Endothelial cell of umbilical vein (primary cell): ENCODE results near the gene USP35. TPM values are rescaled to one million over a fixed set of nuclear protein-coding genes. Genes with fewer than 3 reads are reported as not detected.

Experiments
- BruUV-seq: library from RNA; stranded (reverse); fragments of 400-500 nt; replicated peaks from 2 replicates; lab custom pipeline; 2021; lab: Mats Ljungman, UMichigan
- CTCF ChIA-PET: fragments of 300-600, 350-600 bp; sonication (Branson Sonifier 250); formaldehyde crosslinking; loops from one replicate; lab custom pipeline; 2021; ENCODE audit warnings: antibody characterized with exemption, inconsistent platforms; lab: Charles Lee
- POLR2A ChIA-PET: fragments of 300-600, 350-600 bp; sonication (Branson Sonifier 250); formaldehyde crosslinking; loops from one replicate; lab custom pipeline; 2021; ENCODE audit warnings: antibody characterized with exemption, inconsistent platforms; lab: Charles Lee
- DNase-seq: peaks from one replicate; pipeline ENCODE4 v3.0.0-alpha.2; 2011; ENCODE audit warnings: low read depth, low spot score
- FAIRE-seq: peaks from 2 replicates; lab custom pipeline; 2011; peaks lifted over from hg19 to GRCh38; lab: Jason Lieb, UNC
- H2AFZ ChIP-seq: 2 replicates; pipeline ENCODE4 v1.6.0; 2012; ENCODE audit warnings: low read depth, low read length, control low read depth, inconsistent platforms
- H3K27ac ChIP-seq: 2 replicates; pipeline ENCODE4 v1.5.1; 2011; ENCODE audit warnings: low read depth, mild to moderate bottlenecking, control low read depth, low read length, moderate library complexity; ENCODE audit not compliant: insufficient read depth
- H3K27me3 ChIP-seq, 2 experiments: 2 replicates each; pipeline versions ENCODE4 v1.6.0 to v1.6.1; 2011; ENCODE audit warnings: low read length in 2 of 2, mixed read lengths in 1 of 2; ENCODE audit not compliant: control insufficient read depth in 2 of 2, insufficient read depth in 2 of 2
- H3K36me3 ChIP-seq, 2 experiments: 2 replicates in 1 of 2; 3 replicates in 1 of 2; pipeline ENCODE4 v1.5.1; 2011; ENCODE audit warnings: low read length in 2 of 2, mild to moderate bottlenecking in 1 of 2, moderate library complexity in 1 of 2; ENCODE audit not compliant: control insufficient read depth in 2 of 2, insufficient read depth in 2 of 2; ENCODE audit errors: extremely low read depth in 1 of 2
- H3K4me1 ChIP-seq: 3 replicates; pipeline ENCODE4 v1.5.1; 2011; ENCODE audit warnings: mild to moderate bottlenecking, low read length; ENCODE audit not compliant: control insufficient read depth, insufficient read depth; ENCODE audit errors: extremely low read depth
- H3K4me2 ChIP-seq: 2 replicates; pipeline ENCODE4 v1.6.1; 2011; ENCODE audit warnings: low read length, control low read depth, mixed read lengths; ENCODE audit not compliant: insufficient read depth
- H3K4me3 ChIP-seq, 3 experiments: fragments of 200-600 bp in 1 of 3; sonication (generic), shearing (Covaris generic) in 1 of 3; replicated peaks in 1 of 3; 2 replicates each; pipeline ENCODE4 v1.5.1; 2011 to 2016; ENCODE audit warnings: control low read depth in 3 of 3, low read length in 3 of 3, mild to moderate bottlenecking in 2 of 3, inconsistent platforms in 1 of 3, low read depth in 1 of 3, moderate library complexity in 1 of 3; ENCODE audit not compliant: insufficient read depth in 1 of 3
- H3K79me2 ChIP-seq: 2 replicates; pipeline ENCODE4 v1.6.0; 2012; ENCODE audit warnings: low read length, inconsistent platforms; ENCODE audit not compliant: control insufficient read depth, insufficient read depth
- H3K9ac ChIP-seq: replicated peaks from 2 replicates; pipeline ENCODE3; 2011; ENCODE audit warnings: low read length, control low read depth; ENCODE audit not compliant: insufficient read depth; ENCODE audit errors: extremely low read depth
- H3K9me1 ChIP-seq: replicated peaks from 3 replicates; pipeline ENCODE4 v1.6.0; 2011; ENCODE audit warnings: mild to moderate bottlenecking, low read length; ENCODE audit not compliant: control insufficient read depth, insufficient read depth; ENCODE audit errors: extremely low read depth
- H3K9me3 ChIP-seq: replicated peaks from 2 replicates; pipeline ENCODE4 v1.5.1; 2012; ENCODE audit warnings: low read length, inconsistent platforms; ENCODE audit not compliant: control insufficient read depth, insufficient read depth
- H4K20me1 ChIP-seq: replicated peaks from 2 replicates; pipeline ENCODE3; 2011; ENCODE audit warnings: mild to moderate bottlenecking, low read length; ENCODE audit not compliant: control insufficient read depth, insufficient read depth; ENCODE audit errors: extremely low read depth
- CTCF ChIP-seq, 2 donors: IDR thresholded peaks; 1 replicate in 1 of 2; 2 replicates in 1 of 2; pipeline ENCODE4 v1.5.1; 2011; ENCODE audit warnings: low read length in 2 of 2, mild to moderate bottlenecking in 2 of 2, moderate library complexity in 2 of 2, control low read depth in 1 of 2, inconsistent platforms in 1 of 2, low read depth in 1 of 2; ENCODE audit not compliant: insufficient read depth in 1 of 2; ENCODE audit errors: extremely low read depth in 1 of 2
- EZH2 ChIP-seq: IDR thresholded peaks from 2 replicates; pipeline ENCODE4 v1.6.1; 2012; ENCODE audit warnings: borderline replicate concordance, low read depth, mild to moderate bottlenecking, moderate library complexity, low read length, inconsistent platforms; ENCODE audit not compliant: severe bottlenecking
- GATA2 ChIP-seq: IDR thresholded peaks from 2 replicates; pipeline ENCODE4 v1.7.0; 2011; ENCODE audit warnings: low read depth, mild to moderate bottlenecking, moderate library complexity, mixed read lengths, low read length; ENCODE audit not compliant: insufficient read length, insufficient read depth
- JUN ChIP-seq: IDR thresholded peaks from 2 replicates; pipeline ENCODE4 v1.6.1; 2011; ENCODE audit warnings: borderline replicate concordance, low read depth; ENCODE audit not compliant: insufficient read length, insufficient read depth
- MAX ChIP-seq: IDR thresholded peaks from 2 replicates; pipeline ENCODE4 v1.6.1; 2011; ENCODE audit not compliant: insufficient read depth, insufficient read length
- POLR2A ChIP-seq: IDR thresholded peaks from 2 replicates; pipeline ENCODE4 v1.6.1; 2012; ENCODE audit warnings: low read depth, mild to moderate bottlenecking, control low read depth, low read length
- dilution Hi-C: fragments of 300-500 bp; cut with MboI; formaldehyde crosslinking; loops from one replicate; pipeline ENCODE4 v1.15.0; 2019; ENCODE audit warnings: low sequenced_read_pairs; ENCODE audit not compliant: extremely low pct_ligation_motif_present
- intact Hi-C: fragments of 100-400 bp; cut with micrococcal nuclease; formaldehyde crosslinking; loops from one replicate; pipeline ENCODE4 v1.10.0; 2022
- polyA plus RNA-seq, 4 experiments: library from polyadenylated mRNA; depleted of rRNA in 3 of 4; stranded (reverse) in 3 of 4; unstranded in 1 of 4; fragments of >200 nt; gene quantifications; 2 replicates each; pipeline versions ENCODE4 v1.2.1 to v1.2.3, GENCODE V29; 2011 to 2012; ENCODE audit warnings: missing spikeins in 1 of 4
- total RNA-seq: library from RNA; stranded (reverse); gene quantifications from 2 replicates; pipeline ENCODE4 v1.2.3, GENCODE V29; 2021

Gene USP35
- total and polyA plus RNA-seq, 2 donors (not counting 3 experiments of a cell fraction or from before 2014, with no cell fraction given), result 8.9 to 12.4 TPM

GRCh38 chr11:78200553-78200952 is 11.8 kb downstream of the USP35 start:
- ChIA-PET CTCF (interaction anchor here (2.3 kb wide), 1 partner anchor 364 kb away, joined by 9 read pairs; no protein-coding TSS in a partner anchor), POLR2A (no interaction called here)
- Histone ChIP-seq H3K9me3 (no peaks in the 10 kb centered on the region), H4K20me1 (no peaks in the 10 kb centered on the region), H3K4me1 (peaks cover 5% of the 10 kb centered on the region), H3K27ac (no peak overlapping the region), H3K9ac (no peak overlapping the region), H2AFZ (no peak overlapping the region), H3K36me3 (peaks cover 0 to 16% of the 10 kb centered on the region in 2 experiments), H3K79me2 (no peaks in the 10 kb centered on the region), H3K4me3 (no peak overlapping the region), H3K4me2 (no peak overlapping the region), H3K27me3 (no peaks in the 10 kb centered on the region), H3K9me1 (no peaks in the 10 kb centered on the region)
- TF ChIP-seq POLR2A (no peak), CTCF (IDR thresholded peaks at IDR 0.05; ENCODE audit: extremely low read depth in 1 of 2, insufficient read depth in 1 of 2, low read depth in 1 of 2, low read length in 2 of 2) (no peak), MAX (no peak), JUN (no peak), GATA2 (no peak), EZH2 (no peak)
- DNase-seq, result no peak
- intact Hi-C loops, result no loop called here
- dilution Hi-C loops, result no loop called here
- no TSS peak for BruUV-seq
- no peak for FAIRE-seq
